Measurements from ENCODE around the gene SLC41A3. TPM values are rescaled to one million over a fixed set of nuclear protein-coding genes. Genes with fewer than 3 reads are reported as not detected.
"Not testable (repeated sequence)": the region's sequence is repeated elsewhere in the genome, so short reads cannot be mapped to it uniquely, and the experiment has no call there.

Gene SLC41A3
- total and polyA plus RNA-seq, 2 donors (not counting 1 experiment from before 2014, with no cell fraction given), result 49.4 to 52.8 TPM

DNA sequence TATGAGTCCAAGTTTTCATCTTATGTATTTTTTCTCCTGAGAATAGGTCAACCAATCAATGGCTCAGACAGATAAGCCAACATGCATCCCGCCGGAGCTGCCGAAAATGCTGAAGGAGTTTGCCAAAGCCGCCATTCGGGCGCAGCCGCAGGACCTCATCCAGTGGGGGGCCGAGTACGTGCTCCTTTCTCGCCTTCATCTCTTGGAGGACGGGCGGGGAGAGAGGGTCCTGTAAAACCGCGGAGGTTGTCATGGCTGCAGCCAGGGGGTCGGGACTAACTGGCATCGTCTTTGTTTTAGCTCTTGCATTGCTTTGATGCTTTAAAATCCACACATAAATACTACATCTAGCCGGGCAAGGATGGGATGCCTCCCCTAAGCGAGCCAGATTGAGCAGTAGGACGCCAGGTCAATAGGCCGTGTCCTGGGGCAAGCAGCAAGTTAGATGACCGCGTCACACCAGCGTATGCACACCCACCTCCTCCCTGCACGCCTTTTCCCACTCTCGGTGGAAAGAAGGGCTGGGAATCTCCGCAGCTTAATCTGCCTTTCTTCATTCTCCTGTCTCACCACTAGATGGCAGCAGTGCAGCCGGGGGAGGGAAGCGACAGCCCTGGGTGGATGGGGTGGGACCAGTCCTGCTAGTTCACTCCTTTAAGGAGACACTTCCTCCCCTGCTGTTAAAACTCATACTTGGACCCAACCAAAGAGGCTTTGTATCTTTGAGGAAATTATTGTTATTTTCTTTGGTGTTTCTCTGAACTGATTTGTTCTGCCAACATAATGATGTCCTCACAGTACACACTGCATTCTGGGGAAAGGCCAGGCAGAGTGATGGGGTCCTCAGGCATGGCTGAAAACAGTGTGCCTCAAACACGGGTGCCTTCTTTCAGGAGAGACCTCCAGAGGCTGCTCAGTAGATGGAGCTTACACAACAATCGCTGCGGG is 111.7 kb downstream of the SLC41A3 start:
- DNase-seq (ENCODE audit: low read depth in 2 of 2), result peak; percentile 15 to 37

DNA sequence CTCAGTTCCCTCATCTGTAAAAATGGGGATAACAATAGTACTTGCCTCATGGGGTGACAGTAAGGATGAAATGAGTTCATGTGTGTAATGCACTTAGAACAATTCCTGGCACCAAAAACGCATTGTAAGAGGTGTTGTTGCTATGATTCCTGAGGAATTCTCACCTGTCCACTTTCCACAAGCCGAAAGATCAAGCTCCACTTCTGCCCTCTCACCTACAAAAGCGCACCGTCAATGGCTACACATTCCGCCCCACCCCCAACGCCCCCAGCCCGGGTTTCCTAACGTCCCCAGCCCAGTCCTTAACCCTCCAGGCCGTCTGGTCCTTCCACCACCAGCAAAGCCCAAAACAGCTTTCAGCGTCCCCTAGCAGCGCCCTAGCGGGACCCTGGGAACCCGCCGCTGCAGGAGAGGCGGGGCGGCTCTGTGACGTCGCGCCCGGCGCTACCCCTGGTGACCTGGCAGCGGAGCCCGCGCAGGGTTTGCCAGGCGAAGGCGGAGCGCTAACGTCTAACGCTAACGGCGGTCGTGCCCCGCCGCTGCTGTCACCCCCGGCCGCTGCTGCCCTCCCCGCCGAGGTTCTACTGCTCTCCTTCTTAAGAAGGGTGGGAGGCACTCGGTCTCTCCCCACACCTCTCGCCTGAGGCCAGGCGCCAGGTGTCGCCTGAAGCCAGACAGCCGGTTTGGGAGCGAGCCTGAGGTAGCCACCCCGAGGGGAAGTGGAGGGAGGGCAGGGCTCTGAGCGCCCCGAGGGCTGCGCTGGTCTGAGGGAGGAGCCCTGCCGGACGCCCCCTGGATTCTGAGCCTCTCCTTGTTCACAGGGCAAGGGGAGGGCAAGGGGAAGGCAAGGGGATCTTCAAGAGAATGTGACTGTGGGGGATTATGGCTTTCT is 115.0 kb downstream of the SLC41A3 start, which contains the start of gene ROPN1B:
Gene ROPN1B (plus strand): TSS at position 478 of the 892 bp plus-strand sequence. CDS start 2,877 bp downstream, outside the sequence.
- not testable (repeated sequence) for H3K9ac ChIP-seq (ENCODE audit: insufficient read depth, low read length); H3K9me3 ChIP-seq (ENCODE audit: control insufficient read depth, insufficient read depth, low read depth, low read length); H3K79me2 ChIP-seq (ENCODE audit: control insufficient read depth, insufficient read depth, low read length); H3K36me3 ChIP-seq (ENCODE audit: control insufficient read depth, insufficient read depth, low read length); H3K4me3 ChIP-seq (replicated peaks in 1 of 4; ENCODE audit: control extremely low read depth in 1 of 4, insufficient read depth in 1 of 4, low read depth in 3 of 4, low read length in 4 of 4); H3K27ac ChIP-seq (ENCODE audit: insufficient read depth, low read length); H3K4me1 ChIP-seq (ENCODE audit: control insufficient read depth, extremely low read depth, insufficient read depth, low read length); H2AFZ ChIP-seq (ENCODE audit: low read length); DNase-seq (ENCODE audit: low read depth in 2 of 2); H4K20me1 ChIP-seq (ENCODE audit: control insufficient read depth, extremely low read depth, insufficient read depth, low read length); H3K4me2 ChIP-seq (ENCODE audit: extremely low read depth, insufficient read depth, low read length)
- H3K27me3 ChIP-seq (ENCODE audit: control insufficient read depth, insufficient read depth, low read length), result peaks cover 22% of the 10 kb centered on the region

More for the DNA sequence above, 111.7 kb downstream of the SLC41A3 start:
- not testable (repeated sequence) for H3K9me3 ChIP-seq (ENCODE audit: control insufficient read depth, insufficient read depth, low read depth, low read length); H3K79me2 ChIP-seq (ENCODE audit: control insufficient read depth, insufficient read depth, low read length); H3K36me3 ChIP-seq (ENCODE audit: control insufficient read depth, insufficient read depth, low read length); H4K20me1 ChIP-seq (ENCODE audit: control insufficient read depth, extremely low read depth, insufficient read depth, low read length); H3K27ac ChIP-seq (ENCODE audit: insufficient read depth, low read length); H3K9ac ChIP-seq (ENCODE audit: insufficient read depth, low read length); H3K4me1 ChIP-seq (ENCODE audit: control insufficient read depth, extremely low read depth, insufficient read depth, low read length)
- peak overlapping the region; percentile 44 for H2AFZ ChIP-seq (ENCODE audit: low read length)
- H3K27me3 ChIP-seq (ENCODE audit: control insufficient read depth, insufficient read depth, low read length), result peaks cover 22% of the 10 kb centered on the region
- peak overlapping the region; percentile 26 to 49 (median 41) for H3K4me3 ChIP-seq (replicated peaks in 1 of 4; ENCODE audit: control extremely low read depth in 1 of 4, insufficient read depth in 1 of 4, low read depth in 3 of 4, low read length in 4 of 4)
- H3K4me2 ChIP-seq (ENCODE audit: extremely low read depth, insufficient read depth, low read length), result peak overlapping the region; percentile 75
- peak; percentile 84 for TF ChIP-seq EZH2 (IDR thresholded peaks at IDR 0.05; ENCODE audit: low read length, missing control alignments)
- TF ChIP-seq, protein P1, sequence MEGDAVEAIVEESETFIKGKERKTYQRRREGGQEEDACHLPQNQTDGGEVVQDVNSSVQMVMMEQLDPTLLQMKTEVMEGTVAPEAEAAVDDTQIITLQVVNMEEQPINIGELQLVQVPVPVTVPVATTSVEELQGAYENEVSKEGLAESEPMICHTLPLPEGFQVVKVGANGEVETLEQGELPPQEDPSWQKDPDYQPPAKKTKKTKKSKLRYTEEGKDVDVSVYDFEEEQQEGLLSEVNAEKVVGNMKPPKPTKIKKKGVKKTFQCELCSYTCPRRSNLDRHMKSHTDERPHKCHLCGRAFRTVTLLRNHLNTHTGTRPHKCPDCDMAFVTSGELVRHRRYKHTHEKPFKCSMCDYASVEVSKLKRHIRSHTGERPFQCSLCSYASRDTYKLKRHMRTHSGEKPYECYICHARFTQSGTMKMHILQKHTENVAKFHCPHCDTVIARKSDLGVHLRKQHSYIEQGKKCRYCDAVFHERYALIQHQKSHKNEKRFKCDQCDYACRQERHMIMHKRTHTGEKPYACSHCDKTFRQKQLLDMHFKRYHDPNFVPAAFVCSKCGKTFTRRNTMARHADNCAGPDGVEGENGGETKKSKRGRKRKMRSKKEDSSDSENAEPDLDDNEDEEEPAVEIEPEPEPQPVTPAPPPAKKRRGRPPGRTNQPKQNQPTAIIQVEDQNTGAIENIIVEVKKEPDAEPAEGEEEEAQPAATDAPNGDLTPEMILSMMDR (conservative IDR thresholded peaks at IDR 0.05 in 1 of 2, IDR thresholded peaks at IDR 0.05 in 1 of 2; ENCODE audit: low read depth in 1 of 2, low read length in 2 of 2), result peak; percentile 56 to 65

DNA sequence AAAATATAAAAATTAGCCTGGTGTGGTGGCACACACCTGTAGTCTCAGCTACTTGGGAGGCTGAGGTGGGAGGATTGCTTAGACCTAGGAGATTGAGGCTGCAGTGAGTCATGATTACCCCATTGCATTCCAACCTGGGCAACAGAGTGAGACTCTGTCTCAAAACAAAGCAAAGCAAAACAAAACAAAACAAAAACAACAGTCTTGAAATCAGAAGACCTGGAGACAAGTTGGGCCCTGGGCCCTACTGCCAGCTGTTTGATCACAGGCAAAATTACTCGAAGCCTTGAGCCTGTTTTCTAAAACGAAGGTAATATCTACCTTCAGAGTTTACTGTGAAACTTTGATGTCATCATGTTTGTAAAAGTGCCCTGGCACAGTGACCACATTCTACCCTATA is 115.8 kb downstream of the SLC41A3 start:
- not testable (repeated sequence) for H3K9ac ChIP-seq (ENCODE audit: insufficient read depth, low read length); H2AFZ ChIP-seq (ENCODE audit: low read length); H3K4me2 ChIP-seq (ENCODE audit: extremely low read depth, insufficient read depth, low read length); H3K79me2 ChIP-seq (ENCODE audit: control insufficient read depth, insufficient read depth, low read length); H3K36me3 ChIP-seq (ENCODE audit: control insufficient read depth, insufficient read depth, low read length); H3K4me3 ChIP-seq (replicated peaks in 1 of 4; ENCODE audit: control extremely low read depth in 1 of 4, insufficient read depth in 1 of 4, low read depth in 3 of 4, low read length in 4 of 4); H3K27ac ChIP-seq (ENCODE audit: insufficient read depth, low read length); H3K4me1 ChIP-seq (ENCODE audit: control insufficient read depth, extremely low read depth, insufficient read depth, low read length); H4K20me1 ChIP-seq (ENCODE audit: control insufficient read depth, extremely low read depth, insufficient read depth, low read length); DNase-seq (ENCODE audit: low read depth in 2 of 2); H3K9me3 ChIP-seq (ENCODE audit: control insufficient read depth, insufficient read depth, low read depth, low read length)
- peaks cover 22% of the 10 kb centered on the region for H3K27me3 ChIP-seq (ENCODE audit: control insufficient read depth, insufficient read depth, low read length)
